ENCODE results near the gene TEX101.
"Not testable (repeated sequence)": the region's sequence is repeated elsewhere in the genome, so short reads cannot be mapped to it uniquely, and the experiment has no call there.

TEX101 gene

GRCh38 chr19:43430976-43431375 is 16.3 kb downstream of the TEX101 start:
- CTCF ChIA-PET = interaction anchor here (0.7 kb wide), 1 partner anchor 49 kb away, joined by 5 read pairs; no protein-coding TSS in a partner anchor
- no peak overlapping the region for H3K27ac ChIP-seq
- DNase-seq (ENCODE audit: low spot score) = no peak
- POLR2A ChIA-PET (ENCODE audit: low non-redundant PET) = no interaction called here
- TF ChIP-seq CTCF (conservative IDR thresholded peaks at IDR 0.05; ENCODE audit: low read depth) = no peak

- DNase-seq (ENCODE audit: low spot score) = no peak
- ChIA-PET POLR2A (ENCODE audit: low non-redundant PET) (no interaction called here), CTCF (interaction anchor here (0.6 to 1.5 kb wide), 7 partner anchors 9 to 95 kb away, joined by 3 to 11 read pairs (median 7); no protein-coding TSS in a partner anchor)
- TF ChIP-seq CTCF (conservative IDR thresholded peaks at IDR 0.05; ENCODE audit: low read depth) = no peak
- H3K27ac ChIP-seq = no peak overlapping the region
Observed at GRCh38 chr19:43433358-43433673, 18.6 kb downstream of the TEX101 start.

DNA sequence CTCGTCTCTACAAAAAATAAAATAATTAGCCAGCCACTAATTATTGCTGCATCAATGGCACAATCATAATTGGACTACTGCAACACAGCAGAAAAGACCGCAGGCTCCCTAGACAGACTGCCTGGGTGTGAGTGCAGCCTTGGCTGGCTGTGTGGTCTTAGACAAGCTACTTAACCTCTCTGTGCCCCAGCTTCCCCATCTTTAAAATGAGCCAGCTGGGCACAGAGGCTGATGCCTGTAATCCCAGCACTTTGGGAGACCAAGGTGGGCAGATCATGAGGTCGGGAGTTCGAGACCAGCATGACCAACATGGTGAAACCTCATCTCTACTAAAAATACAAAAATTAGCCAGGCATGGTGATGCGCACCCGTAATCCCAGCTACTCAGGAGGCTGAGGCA is 19.0 kb downstream of the TEX101 start:
- POLR2A ChIA-PET (ENCODE audit: low non-redundant PET) = no interaction called here
- no peak for TF ChIP-seq CTCF (conservative IDR thresholded peaks at IDR 0.05; ENCODE audit: low read depth)
- H3K27ac ChIP-seq = no peak overlapping the region
- DNase-seq (ENCODE audit: low spot score) = no peak
- CTCF ChIA-PET = no interaction called here

- ChIA-PET CTCF (interaction anchor here (1.3 kb wide), 1 partner anchor 83 kb away, joined by 3 read pairs; no protein-coding TSS in a partner anchor), POLR2A (ENCODE audit: low non-redundant PET) (no interaction called here)
- DNase-seq (ENCODE audit: low spot score) = no peak
- no peak overlapping the region for H3K27ac ChIP-seq
- no peak for TF ChIP-seq CTCF (conservative IDR thresholded peaks at IDR 0.05; ENCODE audit: low read depth)
Observed at GRCh38 chr19:43435775-43436174, 21.1 kb downstream of the TEX101 start.

GRCh38 chr19:43437284-43437683 is 22.6 kb downstream of the TEX101 start:
- DNase-seq (ENCODE audit: low spot score); CTCF ChIA-PET: not testable (repeated sequence)
- POLR2A ChIA-PET (ENCODE audit: low non-redundant PET) = interaction anchor here (0.6 kb wide), 1 partner anchor 76 kb away, joined by 4 read pairs; no protein-coding TSS in a partner anchor
- H3K27ac ChIP-seq = peak overlapping the region; percentile 83

DNA sequence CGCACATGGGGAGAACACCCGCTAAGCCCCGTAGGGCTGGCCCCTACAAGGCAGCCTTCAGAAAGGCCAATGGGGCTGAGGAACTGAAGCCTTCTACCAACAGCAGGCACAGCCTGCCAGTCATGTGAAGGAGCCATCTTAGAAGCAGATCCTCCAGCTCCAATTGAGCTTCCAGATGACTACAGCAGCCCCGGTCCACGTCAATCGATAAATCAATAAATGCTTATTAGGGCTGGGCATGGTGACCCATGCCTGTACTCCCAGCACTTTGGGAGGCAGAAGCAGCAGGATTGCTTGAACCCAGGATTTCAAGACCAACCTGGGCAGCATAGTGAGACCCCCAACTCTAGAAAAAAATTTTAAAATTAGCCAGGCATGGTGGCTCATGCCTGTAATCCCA is 23.0 kb downstream of the TEX101 start:
- TF ChIP-seq CTCF (conservative IDR thresholded peaks at IDR 0.05; ENCODE audit: low read depth) = no peak
- POLR2A ChIA-PET (ENCODE audit: low non-redundant PET) = no interaction called here
- CTCF ChIA-PET = no interaction called here
- H3K27ac ChIP-seq = peak overlapping the region; percentile 83
- no peak for DNase-seq (ENCODE audit: low spot score)

DNA sequence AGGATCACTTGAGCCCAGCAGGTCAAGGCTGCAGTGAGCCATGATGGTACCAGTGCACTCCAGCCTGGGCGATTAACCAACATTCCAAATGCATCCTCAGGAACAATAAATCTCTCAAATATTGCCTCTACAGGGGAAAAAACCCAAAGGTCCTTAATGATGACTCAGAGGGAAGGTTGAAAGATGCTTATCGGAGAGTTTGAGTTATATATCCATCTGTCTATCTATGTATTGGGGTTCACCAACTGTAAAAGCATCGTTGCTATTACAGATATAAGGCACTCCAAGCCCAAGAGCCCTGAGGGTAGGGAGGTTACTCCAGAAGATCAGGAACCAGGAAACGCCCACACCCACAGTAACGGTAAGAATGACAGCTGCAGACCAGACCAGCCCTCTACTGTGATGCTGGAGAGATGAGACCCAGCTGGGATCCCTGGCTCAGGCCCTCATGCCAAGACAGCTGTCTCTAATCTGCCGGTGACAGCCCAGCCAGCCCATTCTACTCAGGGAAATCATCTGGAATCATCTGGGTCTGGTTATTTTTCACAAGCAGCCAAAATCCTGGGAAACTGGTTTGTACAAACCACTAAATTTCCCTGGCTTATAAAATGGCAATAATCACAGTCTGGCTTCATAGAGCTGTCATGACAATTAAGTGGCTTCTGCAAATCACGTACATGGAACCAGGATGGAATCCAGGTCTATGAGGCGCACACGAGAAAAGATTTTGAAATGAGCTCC is 23.8 kb downstream of the TEX101 start:
- no peak for TF ChIP-seq CTCF (conservative IDR thresholded peaks at IDR 0.05; ENCODE audit: low read depth)
- DNase-seq (ENCODE audit: low spot score) = peak; percentile 29
- H3K27ac ChIP-seq = peak overlapping the region; percentile 83
- ChIA-PET CTCF (interaction anchor here (0.6 to 0.8 kb wide), 6 partner anchors 8 to 767 kb away, joined by 3 to 6 read pairs (median 3); no protein-coding TSS in a partner anchor), POLR2A (ENCODE audit: low non-redundant PET) (no interaction called here)
